ENCODE results near the gene EFCAB6.

Gene EFCAB6

GRCh38 chr22:43812149-43812842 lies at the start of gene EFCAB6:
Gene EFCAB6 (minus strand): TSS chr22:43812305. CDS start chr22:43782318, 29,987 bp downstream.
- peak; percentile 99 for DNase-seq (ENCODE audit: low read depth)
- Histone ChIP-seq H3K4me3 (ENCODE audit: low read length) (peak within 1 kb of the TSS; percentile 99), H3K4me1 (ENCODE audit: control insufficient read depth, insufficient read depth, low read length) (peaks cover 17% of the 10 kb centered on the region), H3K9me3 (ENCODE audit: control insufficient read depth, low read length) (no peaks in the 10 kb centered on the region), H3K27me3 (replicated peaks; ENCODE audit: control insufficient read depth, insufficient read depth, low read length) (no peaks in the 10 kb centered on the region), H3K36me3 (ENCODE audit: control insufficient read depth, insufficient read depth, low read length, severe bottlenecking) (no peaks in the 10 kb centered on the region), H3K9ac (ENCODE audit: low read length) (peak within 1 kb of the TSS; percentile 98)

GRCh38 chr22:43861529-43861928 lies 49.4 kb upstream of the EFCAB6 start:
- no peak overlapping the region for H3K9ac ChIP-seq (ENCODE audit: low read length)
- H3K36me3 ChIP-seq (ENCODE audit: control insufficient read depth, insufficient read depth, low read length, severe bottlenecking): no peaks in the 10 kb centered on the region
- peak overlapping the region; percentile 32 for H3K4me3 ChIP-seq (ENCODE audit: low read length)
- H3K4me1 ChIP-seq (ENCODE audit: control insufficient read depth, insufficient read depth, low read length): no peaks in the 10 kb centered on the region
- H3K9me3 ChIP-seq (ENCODE audit: control insufficient read depth, low read length): peaks cover 11% of the 10 kb centered on the region
- peaks cover 56% of the 10 kb centered on the region for H3K27me3 ChIP-seq (replicated peaks; ENCODE audit: control insufficient read depth, insufficient read depth, low read length)
- DNase-seq (ENCODE audit: low read depth): no peak

GRCh38 chr22:43860831-43861230 lies 48.7 kb upstream of the EFCAB6 start:
- Histone ChIP-seq H3K36me3 (ENCODE audit: control insufficient read depth, insufficient read depth, low read length, severe bottlenecking) (no peaks in the 10 kb centered on the region), H3K9me3 (ENCODE audit: control insufficient read depth, low read length) (peaks cover 16% of the 10 kb centered on the region), H3K4me1 (ENCODE audit: control insufficient read depth, insufficient read depth, low read length) (no peaks in the 10 kb centered on the region), H3K4me3 (ENCODE audit: low read length) (no peak overlapping the region), H3K9ac (ENCODE audit: low read length) (no peak overlapping the region), H3K27me3 (replicated peaks; ENCODE audit: control insufficient read depth, insufficient read depth, low read length) (peaks cover 61% of the 10 kb centered on the region)
- DNase-seq (ENCODE audit: low read depth): no peak

- Histone ChIP-seq H3K36me3 (ENCODE audit: control insufficient read depth, insufficient read depth, low read length, severe bottlenecking) (no peaks in the 10 kb centered on the region), H3K9ac (ENCODE audit: low read length) (no peak overlapping the region), H3K27me3 (replicated peaks; ENCODE audit: control insufficient read depth, insufficient read depth, low read length) (peaks cover 58% of the 10 kb centered on the region), H3K4me1 (ENCODE audit: control insufficient read depth, insufficient read depth, low read length) (no peaks in the 10 kb centered on the region), H3K4me3 (ENCODE audit: low read length) (no peak overlapping the region), H3K9me3 (ENCODE audit: control insufficient read depth, low read length) (peaks cover 19% of the 10 kb centered on the region)
- no peak for DNase-seq (ENCODE audit: low read depth)
These were observed 48.0 kb upstream of the EFCAB6 start for GRCh38 chr22:43860126-43860525.

- H3K27me3 ChIP-seq (replicated peaks; ENCODE audit: control insufficient read depth, insufficient read depth, low read length): peaks cover 54% of the 10 kb centered on the region
- H3K9me3 ChIP-seq (ENCODE audit: control insufficient read depth, low read length): peaks cover 19% of the 10 kb centered on the region
- H3K9ac ChIP-seq (ENCODE audit: low read length): no peak overlapping the region
- H3K4me3 ChIP-seq (ENCODE audit: low read length): no peak overlapping the region
- no peaks in the 10 kb centered on the region for H3K4me1 ChIP-seq (ENCODE audit: control insufficient read depth, insufficient read depth, low read length)
- no peaks in the 10 kb centered on the region for H3K36me3 ChIP-seq (ENCODE audit: control insufficient read depth, insufficient read depth, low read length, severe bottlenecking)
- no peak for DNase-seq (ENCODE audit: low read depth)
These were observed 47.5 kb upstream of the EFCAB6 start for GRCh38 chr22:43859621-43860020.

- Histone ChIP-seq H3K9ac (ENCODE audit: low read length) (no peak overlapping the region), H3K36me3 (ENCODE audit: control insufficient read depth, insufficient read depth, low read length, severe bottlenecking) (no peaks in the 10 kb centered on the region), H3K27me3 (replicated peaks; ENCODE audit: control insufficient read depth, insufficient read depth, low read length) (peaks cover 50% of the 10 kb centered on the region), H3K4me1 (ENCODE audit: control insufficient read depth, insufficient read depth, low read length) (no peaks in the 10 kb centered on the region), H3K4me3 (ENCODE audit: low read length) (no peak overlapping the region), H3K9me3 (ENCODE audit: control insufficient read depth, low read length) (peaks cover 19% of the 10 kb centered on the region)
- no peak for DNase-seq (ENCODE audit: low read depth)
These were observed 47.1 kb upstream of the EFCAB6 start for GRCh38 chr22:43859176-43859575.

GRCh38 chr22:43858156-43858895 lies 46.2 kb upstream of the EFCAB6 start:
- Histone ChIP-seq H3K36me3 (ENCODE audit: control insufficient read depth, insufficient read depth, low read length, severe bottlenecking) (no peaks in the 10 kb centered on the region), H3K4me3 (ENCODE audit: low read length) (no peak overlapping the region), H3K9ac (ENCODE audit: low read length) (no peak overlapping the region), H3K4me1 (ENCODE audit: control insufficient read depth, insufficient read depth, low read length) (no peaks in the 10 kb centered on the region), H3K27me3 (replicated peaks; ENCODE audit: control insufficient read depth, insufficient read depth, low read length) (peaks cover 43% of the 10 kb centered on the region), H3K9me3 (ENCODE audit: control insufficient read depth, low read length) (peaks cover 19% of the 10 kb centered on the region)
- no peak for DNase-seq (ENCODE audit: low read depth)

- Histone ChIP-seq H3K9me3 (ENCODE audit: control insufficient read depth, low read length) (peaks cover 19% of the 10 kb centered on the region), H3K4me1 (ENCODE audit: control insufficient read depth, insufficient read depth, low read length) (no peaks in the 10 kb centered on the region), H3K27me3 (replicated peaks; ENCODE audit: control insufficient read depth, insufficient read depth, low read length) (peaks cover 47% of the 10 kb centered on the region), H3K9ac (ENCODE audit: low read length) (no peak overlapping the region), H3K4me3 (ENCODE audit: low read length) (no peak overlapping the region), H3K36me3 (ENCODE audit: control insufficient read depth, insufficient read depth, low read length, severe bottlenecking) (no peaks in the 10 kb centered on the region)
- DNase-seq (ENCODE audit: low read depth): no peak
These were observed 45.3 kb upstream of the EFCAB6 start for GRCh38 chr22:43857367-43857766.

GRCh38 chr22:43855431-43855830 lies 43.3 kb upstream of the EFCAB6 start:
- peaks cover 45% of the 10 kb centered on the region for H3K27me3 ChIP-seq (replicated peaks; ENCODE audit: control insufficient read depth, insufficient read depth, low read length)
- H3K4me1 ChIP-seq (ENCODE audit: control insufficient read depth, insufficient read depth, low read length): no peaks in the 10 kb centered on the region
- peaks cover 19% of the 10 kb centered on the region for H3K9me3 ChIP-seq (ENCODE audit: control insufficient read depth, low read length)
- no peak overlapping the region for H3K9ac ChIP-seq (ENCODE audit: low read length)
- H3K36me3 ChIP-seq (ENCODE audit: control insufficient read depth, insufficient read depth, low read length, severe bottlenecking): no peaks in the 10 kb centered on the region
- DNase-seq (ENCODE audit: low read depth): no peak
- no peak overlapping the region for H3K4me3 ChIP-seq (ENCODE audit: low read length)

GRCh38 chr22:43854786-43855271 lies 42.7 kb upstream of the EFCAB6 start:
- Histone ChIP-seq H3K4me3 (ENCODE audit: low read length) (no peak overlapping the region), H3K4me1 (ENCODE audit: control insufficient read depth, insufficient read depth, low read length) (no peaks in the 10 kb centered on the region), H3K36me3 (ENCODE audit: control insufficient read depth, insufficient read depth, low read length, severe bottlenecking) (no peaks in the 10 kb centered on the region), H3K27me3 (replicated peaks; ENCODE audit: control insufficient read depth, insufficient read depth, low read length) (peaks cover 48% of the 10 kb centered on the region), H3K9me3 (ENCODE audit: control insufficient read depth, low read length) (peaks cover 19% of the 10 kb centered on the region), H3K9ac (ENCODE audit: low read length) (no peak overlapping the region)
- no peak for DNase-seq (ENCODE audit: low read depth)

- DNase-seq (ENCODE audit: low read depth): no peak
- no peaks in the 10 kb centered on the region for H3K36me3 ChIP-seq (ENCODE audit: control insufficient read depth, insufficient read depth, low read length, severe bottlenecking)
These were observed 42.1 kb upstream of the EFCAB6 start for GRCh38 chr22:43854121-43854785.

More at GRCh38 chr22:43854121-43854785, 42.1 kb upstream of the EFCAB6 start:
- Histone ChIP-seq H3K9ac (ENCODE audit: low read length) (no peak overlapping the region), H3K4me1 (ENCODE audit: control insufficient read depth, insufficient read depth, low read length) (no peaks in the 10 kb centered on the region), H3K4me3 (ENCODE audit: low read length) (no peak overlapping the region), H3K27me3 (replicated peaks; ENCODE audit: control insufficient read depth, insufficient read depth, low read length) (peaks cover 48% of the 10 kb centered on the region), H3K9me3 (ENCODE audit: control insufficient read depth, low read length) (peaks cover 19% of the 10 kb centered on the region)

Measured in adipocyte (in vitro differentiated cells).